KOPT-K1 (cell line): ENCODE measurements around the gene EFNA4.
A peak's percentile ranks its signal among the peaks of the same experiment; 100 is the strongest.

Source experiments
- H3K27ac ChIP-seq: fragments of 200-600 bp; sonication (generic); 2 replicates; pipeline ENCODE4 v1.5.1; 2016; ENCODE audit warnings: antibody characterized with exemption, mild to moderate bottlenecking, low read depth, low read length; ENCODE audit not compliant: poor library complexity, severe bottlenecking
- H3K36me3 ChIP-seq: fragments of 200-600 bp; sonication (generic); 2 replicates; pipeline ENCODE4 v1.5.1; 2017; ENCODE audit warnings: antibody characterized with exemption, mild to moderate bottlenecking, low read length, moderate library complexity; ENCODE audit not compliant: insufficient read depth
- H3K9me3 ChIP-seq: fragments of 200-600 bp; sonication (generic); 2 replicates; pipeline ENCODE4 v1.5.1; 2017; ENCODE audit warnings: antibody characterized with exemption, low read length, mild to moderate bottlenecking; ENCODE audit not compliant: insufficient read depth, poor library complexity, severe bottlenecking

The EFNA4 gene

DNA sequence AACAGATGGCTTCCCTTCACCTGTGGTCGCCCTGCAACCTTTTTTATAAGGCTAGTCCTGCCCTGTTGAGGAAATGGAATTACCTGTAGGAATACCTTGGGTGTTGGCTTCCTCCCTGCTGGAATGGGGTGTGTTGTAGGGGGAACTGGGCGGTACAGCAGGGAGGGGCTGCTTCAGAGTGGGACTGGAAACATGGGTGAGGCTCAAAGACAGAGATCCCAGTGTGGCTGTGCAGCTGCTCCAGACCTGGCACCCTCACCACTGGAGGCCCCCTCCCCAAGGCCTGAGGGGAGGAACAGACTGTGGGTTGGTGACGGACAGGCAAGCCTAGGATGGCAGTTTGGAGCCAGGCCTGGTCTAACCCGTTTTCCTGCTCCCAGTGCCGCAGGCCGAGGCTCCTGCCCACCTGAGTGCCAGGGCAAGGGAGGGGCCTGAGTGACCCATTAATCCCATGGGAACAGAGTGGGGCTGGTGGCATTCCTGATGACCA lies 19.6 kb downstream of the EFNA4 start:
- H3K27ac ChIP-seq, result no peak overlapping the region
- H3K36me3 ChIP-seq, result no peaks in the 10 kb centered on the region
- no peaks in the 10 kb centered on the region for H3K9me3 ChIP-seq

GRCh38 chr1:155083865-155084721 lies 20.6 kb downstream of the EFNA4 start:
- no peaks in the 10 kb centered on the region for H3K36me3 ChIP-seq
- no peak overlapping the region for H3K27ac ChIP-seq

GRCh38 chr1:155084722-155085503 lies 21.4 kb downstream of the EFNA4 start:
- Histone ChIP-seq H3K27ac (peak overlapping the region; percentile 73), H3K36me3 (no peaks in the 10 kb centered on the region), H3K9me3 (no peaks in the 10 kb centered on the region)

More at GRCh38 chr1:155083865-155084721, 20.6 kb downstream of the EFNA4 start:
- H3K9me3 ChIP-seq, result no peaks in the 10 kb centered on the region

DNA sequence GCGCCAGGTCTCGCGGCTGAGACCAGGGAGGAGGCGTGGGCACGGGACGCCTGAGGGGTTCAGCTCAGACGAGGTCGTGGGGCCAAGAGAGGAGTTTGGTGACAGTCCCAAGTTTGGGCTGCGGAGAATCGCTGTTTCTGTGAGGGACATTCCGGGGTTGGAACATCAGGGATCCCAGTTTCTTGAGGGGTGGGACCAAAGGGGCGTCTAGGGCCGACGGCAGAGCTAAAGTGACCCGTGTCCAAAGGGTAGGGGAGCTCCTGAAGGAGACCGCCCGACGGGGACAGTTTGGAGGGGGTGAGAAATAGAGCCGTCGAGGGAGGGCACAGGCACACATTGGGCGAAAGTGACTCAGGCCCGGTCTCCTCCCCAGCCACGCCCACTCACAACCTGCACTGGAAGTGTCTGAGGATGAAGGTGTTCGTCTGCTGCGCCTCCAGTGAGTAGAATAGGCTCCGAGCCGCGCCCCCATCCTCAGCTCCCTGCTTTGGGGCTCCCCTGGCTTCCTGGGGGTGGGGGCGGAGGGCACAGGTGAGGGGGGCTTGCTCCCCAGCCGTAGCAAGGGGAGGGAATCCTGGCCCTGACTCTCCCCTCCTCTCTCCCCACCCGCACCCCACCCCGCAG lies 22.1 kb downstream of the EFNA4 start:
- Histone ChIP-seq H3K27ac (peak overlapping the region; percentile 73), H3K36me3 (no peaks in the 10 kb centered on the region)

DNA sequence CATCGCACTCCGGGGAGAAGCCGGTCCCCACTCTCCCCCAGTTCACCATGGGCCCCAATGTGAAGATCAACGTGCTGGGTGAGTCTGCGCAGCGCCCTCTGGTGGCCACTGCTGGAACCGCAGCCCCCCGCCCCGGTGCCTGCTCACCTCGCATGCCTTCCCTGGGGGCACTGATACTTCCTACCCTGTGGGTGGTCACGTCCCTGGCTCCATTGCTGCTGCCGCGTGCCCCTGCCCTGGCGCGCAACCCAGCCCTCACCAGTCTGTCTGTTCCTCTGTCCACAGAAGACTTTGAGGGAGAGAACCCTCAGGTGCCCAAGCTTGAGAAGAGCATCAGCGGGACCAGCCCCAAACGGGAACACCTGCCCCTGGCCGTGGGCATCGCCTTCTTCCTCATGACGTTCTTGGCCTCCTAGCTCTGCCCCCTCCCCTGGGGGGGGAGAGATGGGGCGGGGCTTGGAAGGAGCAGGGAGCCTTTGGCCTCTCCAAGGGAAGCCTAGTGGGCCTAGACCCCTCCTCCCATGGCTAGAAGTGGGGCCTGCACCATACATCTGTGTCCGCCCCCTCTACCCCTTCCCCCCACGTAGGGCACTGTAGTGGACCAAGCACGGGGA lies 22.7 kb downstream of the EFNA4 start:
- no peaks in the 10 kb centered on the region for H3K9me3 ChIP-seq
- no peaks in the 10 kb centered on the region for H3K36me3 ChIP-seq
- no peak overlapping the region for H3K27ac ChIP-seq

More for the DNA sequence above, 22.1 kb downstream of the EFNA4 start:
- no peaks in the 10 kb centered on the region for H3K9me3 ChIP-seq

DNA sequence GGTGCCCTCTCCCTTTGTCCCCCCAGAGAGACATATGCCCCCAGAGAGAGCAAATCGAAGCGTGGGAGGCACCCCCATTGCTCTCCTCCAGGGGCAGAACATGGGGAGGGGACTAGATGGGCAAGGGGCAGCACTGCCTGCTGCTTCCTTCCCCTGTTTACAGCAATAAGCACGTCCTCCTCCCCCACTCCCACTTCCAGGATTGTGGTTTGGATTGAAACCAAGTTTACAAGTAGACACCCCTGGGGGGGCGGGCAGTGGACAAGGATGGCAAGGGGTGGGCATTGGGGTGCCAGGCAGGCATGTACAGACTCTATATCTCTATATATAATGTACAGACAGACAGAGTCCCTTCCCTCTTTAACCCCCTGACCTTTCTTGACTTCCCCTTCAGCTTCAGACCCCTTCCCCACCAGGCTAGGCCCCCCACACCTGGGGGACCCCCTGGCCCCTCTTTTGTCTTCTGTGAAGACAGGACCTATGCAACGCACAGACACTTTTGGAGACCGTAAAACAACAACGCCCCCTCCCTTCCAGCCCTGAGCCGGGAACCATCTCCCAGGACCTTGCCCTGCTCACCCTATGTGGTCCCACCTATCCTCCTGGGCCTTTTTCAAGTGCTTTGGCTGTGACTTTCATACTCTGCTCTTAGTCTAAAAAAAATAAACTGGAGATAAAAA lies 23.5 kb downstream of the EFNA4 start:
- Histone ChIP-seq H3K27ac (no peak overlapping the region), H3K36me3 (no peaks in the 10 kb centered on the region), H3K9me3 (no peaks in the 10 kb centered on the region)

- Histone ChIP-seq H3K9me3 (no peaks in the 10 kb centered on the region), H3K27ac (no peak overlapping the region), H3K36me3 (no peaks in the 10 kb centered on the region)
Observed at GRCh38 chr1:155091071-155092051, 27.8 kb downstream of the EFNA4 start.

- Histone ChIP-seq H3K9me3 (no peaks in the 10 kb centered on the region), H3K36me3 (no peaks in the 10 kb centered on the region), H3K27ac (no peak overlapping the region)
Observed at GRCh38 chr1:155092131-155092530, 28.6 kb downstream of the EFNA4 start.

- no peaks in the 10 kb centered on the region for H3K36me3 ChIP-seq
- no peaks in the 10 kb centered on the region for H3K9me3 ChIP-seq
- H3K27ac ChIP-seq, result no peak overlapping the region
Observed at GRCh38 chr1:155092641-155093040, 29.1 kb downstream of the EFNA4 start.

GRCh38 chr1:155093911-155094621 lies 30.5 kb downstream of the EFNA4 start:
- Histone ChIP-seq H3K9me3 (no peaks in the 10 kb centered on the region), H3K27ac (no peak overlapping the region), H3K36me3 (no peaks in the 10 kb centered on the region)

DNA sequence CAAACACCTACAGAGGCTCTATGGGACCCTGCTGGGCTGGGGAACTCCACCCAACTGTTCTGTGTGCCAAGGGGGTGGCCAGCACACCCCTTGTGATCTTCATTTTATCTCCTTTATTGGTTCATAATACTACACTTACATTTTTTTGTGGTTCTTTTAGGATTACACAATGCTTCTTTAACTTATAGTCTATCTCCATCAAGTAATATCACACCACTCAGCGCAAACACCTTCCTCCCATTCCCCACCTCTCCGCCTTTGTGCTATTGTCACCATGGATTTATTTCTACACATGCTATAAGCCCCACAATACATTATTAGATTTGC lies 31.0 kb downstream of the EFNA4 start:
- H3K9me3 ChIP-seq, result no peaks in the 10 kb centered on the region
- H3K36me3 ChIP-seq, result no peaks in the 10 kb centered on the region
- H3K27ac ChIP-seq, result no peak overlapping the region

DNA sequence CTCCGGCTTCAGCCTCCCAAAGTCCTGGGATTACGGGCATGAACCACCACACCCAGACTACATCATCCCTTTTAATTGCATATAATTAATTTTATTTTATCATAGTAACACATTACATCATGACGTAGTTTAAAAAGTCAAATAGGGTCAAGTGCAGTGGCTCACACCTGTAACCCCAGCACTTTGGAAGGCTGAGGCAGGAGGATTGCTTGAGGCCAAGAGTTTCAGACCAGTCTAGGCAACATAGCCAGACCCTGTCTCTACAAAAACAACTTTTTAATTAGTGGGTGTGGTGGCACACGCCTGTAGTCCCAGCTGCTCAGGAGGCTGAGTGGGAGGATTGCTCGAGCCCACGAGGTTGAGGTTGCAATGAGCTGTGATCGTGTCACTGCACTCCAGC lies 35.8 kb downstream of the EFNA4 start:
- no peaks in the 10 kb centered on the region for H3K9me3 ChIP-seq
- no peak overlapping the region for H3K27ac ChIP-seq
- H3K36me3 ChIP-seq, result no peaks in the 10 kb centered on the region

DNA sequence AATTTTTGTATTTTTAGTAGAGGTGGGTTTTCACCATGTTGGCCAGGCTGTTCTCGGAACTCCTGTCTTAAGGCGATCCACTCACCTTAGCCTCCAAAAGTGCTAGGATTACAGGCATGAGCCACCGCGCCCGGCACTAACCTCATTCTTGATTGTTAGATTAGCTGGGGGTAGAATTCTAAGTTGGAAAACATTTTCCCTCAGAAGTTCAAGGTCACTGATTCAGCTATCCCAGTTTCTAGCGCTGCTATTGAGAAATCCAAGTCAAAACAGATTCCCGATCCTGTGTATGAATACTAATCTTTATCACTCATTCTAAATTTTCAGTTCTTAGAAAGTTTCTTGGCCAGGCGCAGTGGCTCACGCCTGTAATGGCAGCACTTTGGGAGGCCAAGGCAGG lies 39.8 kb downstream of the EFNA4 start:
- H3K36me3 ChIP-seq, result no peaks in the 10 kb centered on the region

More for the DNA sequence above, 39.8 kb downstream of the EFNA4 start:
- Histone ChIP-seq H3K27ac (no peak overlapping the region), H3K9me3 (no peaks in the 10 kb centered on the region)
